GM21390 (cell line): ENCODE results near the gene DTD1.
"Not testable (repeated sequence)": the region's sequence is repeated elsewhere in the genome, so short reads cannot be mapped to it uniquely, and the experiment has no call there.

Experiments
- ATAC-seq: cut with Tn5 transposase; IDR thresholded peaks from one replicate; pipeline ENCODE4 v1.9.1; 2021; ENCODE audit not compliant: unreplicated experiment

The DTD1 gene

DNA sequence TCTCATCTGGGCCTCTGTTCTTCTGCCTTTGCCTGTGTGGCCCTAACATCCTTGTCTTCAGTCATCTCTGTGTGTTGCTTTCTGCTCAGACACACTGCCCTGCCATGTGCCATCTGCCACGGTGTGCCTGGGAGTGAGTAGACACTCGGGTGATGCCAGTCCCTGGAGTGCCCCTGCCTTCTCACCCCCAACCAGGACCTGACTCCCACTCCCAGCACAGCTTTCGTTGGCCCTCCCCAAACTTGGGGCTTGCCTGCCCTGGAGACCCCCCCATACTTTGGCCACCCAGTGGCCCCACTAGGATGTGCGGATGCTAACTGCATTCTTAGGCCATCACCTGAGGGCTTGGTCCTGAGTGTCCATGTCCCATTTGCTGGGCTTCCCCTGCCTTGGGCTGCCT is 149.3 kb downstream of the DTD1 start:
- no peak for ATAC-seq

GRCh38 chr20:18738055-18738454 is 150.2 kb downstream of the DTD1 start:
- no peak for ATAC-seq

DNA sequence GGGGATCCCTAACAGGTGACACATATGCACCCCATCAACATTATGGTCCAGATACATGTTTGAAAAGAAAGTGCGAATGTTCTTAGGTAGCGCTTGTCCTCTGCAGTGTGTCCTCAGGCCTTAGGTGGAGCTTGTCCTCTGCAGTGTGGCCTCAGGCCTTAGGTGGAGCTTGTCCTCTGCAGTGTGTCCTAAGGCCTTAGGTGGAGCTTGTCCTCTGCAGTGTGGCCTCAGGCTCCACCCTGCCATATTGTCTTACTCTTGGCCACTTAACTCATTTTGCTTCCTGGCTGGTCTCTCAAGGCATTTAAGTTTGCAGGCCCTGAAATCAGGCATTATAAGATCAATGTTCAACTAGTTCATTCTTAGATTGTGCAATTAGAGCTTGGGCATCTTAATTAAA is 151.0 kb downstream of the DTD1 start:
- ATAC-seq: no peak

DNA sequence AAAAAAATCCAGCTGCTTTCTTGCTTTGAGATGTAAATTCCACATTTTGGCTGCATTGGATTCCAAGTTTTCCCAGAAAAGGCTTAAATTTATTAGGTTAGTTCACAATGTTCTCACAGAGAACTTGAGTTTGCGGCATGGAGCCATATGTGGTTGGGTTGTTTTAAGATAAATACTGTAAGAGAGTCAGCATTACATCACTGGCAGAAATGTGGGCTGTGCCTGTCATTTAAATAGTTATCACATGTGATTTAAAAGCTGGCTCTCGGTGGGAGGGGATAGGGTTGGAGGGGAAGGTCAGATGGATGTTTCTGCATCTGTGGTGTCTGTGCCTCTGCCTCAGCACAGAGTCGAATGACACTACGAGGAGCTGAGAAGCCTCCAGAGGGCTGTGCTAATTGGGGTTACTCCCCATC is 151.9 kb downstream of the DTD1 start:
- no peak for ATAC-seq

- no peak for ATAC-seq
Observed at GRCh38 chr20:18740726-18741125, 152.9 kb downstream of the DTD1 start.

DNA sequence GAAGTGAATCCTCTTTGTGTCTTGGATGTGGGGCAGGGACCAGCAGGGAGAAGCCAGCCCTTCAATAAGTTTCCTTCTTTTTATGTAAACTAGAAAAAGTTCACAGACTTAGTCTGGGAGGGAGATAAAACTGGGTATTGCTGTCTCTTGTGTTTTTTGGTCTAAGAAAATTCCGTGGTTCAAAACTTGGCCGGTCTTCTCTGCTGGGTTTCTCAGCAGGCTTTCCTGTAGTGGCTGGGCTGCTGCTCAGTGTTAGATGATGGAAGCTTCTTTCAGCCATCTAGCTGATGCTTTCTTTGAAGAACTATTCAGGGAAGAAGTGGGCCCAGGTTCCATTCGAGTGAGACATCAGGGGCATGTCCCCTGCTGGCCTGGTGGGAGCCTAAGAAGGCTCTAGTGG is 155.0 kb downstream of the DTD1 start:
- ATAC-seq: no peak

DNA sequence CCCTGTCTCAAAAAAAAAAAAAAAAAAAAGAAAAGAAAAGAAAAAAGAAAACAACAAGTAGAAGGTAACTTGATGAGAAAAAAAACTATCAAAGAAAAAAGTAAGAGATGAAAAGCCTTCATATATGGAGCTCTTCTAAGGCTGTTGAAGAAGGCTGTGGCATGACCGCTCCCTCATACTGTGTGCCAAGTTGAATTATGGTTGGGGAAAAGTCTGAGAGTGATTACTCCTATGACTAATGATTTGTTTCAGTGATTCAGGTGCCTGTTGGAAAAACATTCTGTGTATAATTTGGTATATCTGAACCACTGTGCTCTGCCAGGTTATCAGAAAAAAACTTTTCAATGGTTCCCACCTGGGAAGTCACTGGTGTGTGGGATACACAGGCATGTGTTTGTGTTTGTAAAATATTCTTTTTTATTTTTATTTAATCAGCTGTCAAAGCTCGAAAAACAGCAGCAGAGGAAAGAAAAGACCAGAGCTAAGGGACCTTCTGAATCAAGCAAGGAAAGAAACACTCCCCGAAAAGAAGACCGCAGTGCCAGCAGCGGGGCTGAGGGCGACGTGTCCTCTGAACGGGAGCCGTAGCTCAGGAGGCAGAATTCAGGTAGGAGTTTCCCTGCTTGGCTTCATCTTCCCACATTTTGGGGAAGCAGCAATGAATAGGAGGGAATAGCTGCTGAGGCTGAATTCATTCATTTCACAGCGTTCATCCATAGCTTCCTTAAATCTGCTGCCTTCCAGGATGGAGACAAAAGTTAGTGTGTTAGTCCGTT is 156.0 kb downstream of the DTD1 start:
- no peak for ATAC-seq

- ATAC-seq: no peak
Observed at GRCh38 chr20:18747090-18747489, 159.2 kb downstream of the DTD1 start.

- ATAC-seq: no peak
Observed at GRCh38 chr20:18748987-18749386, 161.1 kb downstream of the DTD1 start.

DNA sequence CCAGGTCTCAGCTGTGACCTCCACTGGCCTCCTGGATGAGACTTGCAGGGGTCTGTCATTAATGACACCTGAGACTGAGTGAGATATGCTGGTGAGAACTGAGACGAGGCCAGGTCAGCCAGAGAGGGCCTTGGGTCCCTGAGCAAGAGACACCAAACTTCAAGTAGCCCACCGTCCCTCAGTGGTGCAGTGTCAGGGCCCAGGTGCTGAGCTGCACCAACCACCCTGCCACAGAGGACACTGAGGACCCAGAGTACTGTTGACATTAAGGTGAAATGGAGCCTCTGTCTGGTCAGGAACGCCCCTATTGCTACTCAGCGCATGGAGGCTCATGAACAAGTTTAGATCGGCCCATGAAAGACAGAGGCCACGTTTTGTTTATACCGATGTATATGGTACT is 161.7 kb downstream of the DTD1 start:
- ATAC-seq: no peak

- no peak for ATAC-seq
Observed at GRCh38 chr20:18750735-18751134, 162.9 kb downstream of the DTD1 start.

DNA sequence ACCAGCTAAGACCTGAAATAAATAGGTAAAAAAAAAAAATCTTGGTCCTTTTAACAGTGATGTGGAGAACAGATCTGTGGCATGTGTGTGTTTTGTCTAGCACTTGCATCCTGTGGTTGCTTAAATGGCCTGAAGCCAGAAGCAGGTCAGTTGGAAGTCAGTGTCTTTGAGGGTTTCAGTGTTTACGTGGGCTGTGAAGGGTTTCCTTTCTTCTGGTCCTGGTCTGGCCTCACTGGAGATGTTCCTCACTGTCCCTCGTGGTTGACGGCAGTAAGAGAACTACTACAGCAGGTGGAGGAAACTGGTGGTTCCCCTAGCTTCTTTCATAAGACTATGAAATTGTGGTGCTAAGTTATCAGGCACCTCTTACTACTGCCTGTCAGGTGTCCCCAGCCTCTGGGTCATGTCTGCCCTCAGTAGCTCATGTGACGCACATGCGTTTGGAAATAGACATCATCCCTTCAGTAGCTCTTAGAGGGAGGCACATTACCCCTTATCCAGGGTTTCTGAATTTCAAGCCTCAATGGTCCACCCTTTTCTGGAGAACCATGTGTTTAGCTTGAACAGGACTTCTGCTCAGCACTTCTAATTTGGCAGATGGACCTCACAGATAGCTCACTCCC is 166.3 kb downstream of the DTD1 start:
- ATAC-seq: peak; percentile 98

GRCh38 chr20:18754653-18755045 is 166.8 kb downstream of the DTD1 start:
- no peak for ATAC-seq

DNA sequence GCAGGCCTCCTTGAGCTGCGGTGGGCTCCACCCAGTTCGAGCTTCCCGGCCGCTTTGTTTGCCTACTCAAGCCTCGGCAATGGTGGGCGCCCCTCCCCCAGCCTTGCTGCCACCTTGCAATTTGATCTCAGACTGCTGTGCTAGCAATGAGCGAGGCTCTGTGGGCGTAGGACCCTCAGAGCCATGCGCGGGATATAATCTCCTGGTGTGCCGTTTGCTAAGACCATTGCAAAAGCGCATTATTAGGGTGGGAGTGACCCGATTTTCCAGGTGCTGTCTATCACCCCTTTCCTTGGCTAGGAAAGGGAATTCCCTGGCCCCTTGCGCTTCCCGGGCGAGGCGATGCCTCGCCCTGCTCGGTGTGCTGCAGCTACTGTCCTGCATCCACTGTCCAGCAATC is 173.0 kb downstream of the DTD1 start:
- not testable (repeated sequence) for ATAC-seq

GRCh38 chr20:18767676-18768075 is 179.8 kb downstream of the DTD1 start:
- no peak for ATAC-seq

GRCh38 chr20:18773566-18773965 is 185.7 kb downstream of the DTD1 start:
- ATAC-seq: no peak

DNA sequence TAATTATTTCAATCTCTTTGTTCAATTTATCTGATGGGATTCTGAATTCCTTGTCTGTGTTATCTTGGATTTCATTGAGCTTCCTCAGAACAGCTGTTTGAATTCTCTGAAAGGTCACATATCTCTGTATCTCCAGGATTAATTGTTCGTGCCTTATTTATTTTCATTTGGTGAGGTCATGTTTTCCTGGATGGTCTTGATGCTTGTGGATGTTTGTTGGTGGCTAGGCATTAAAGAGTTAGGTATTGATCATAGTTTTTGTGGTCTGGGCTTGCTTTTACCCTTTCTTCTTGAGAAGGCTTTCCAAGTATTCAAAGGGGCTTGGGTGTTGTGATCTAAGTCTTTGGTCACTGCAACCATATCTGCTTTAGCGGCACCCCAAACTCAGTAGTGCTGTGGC is 186.4 kb downstream of the DTD1 start:
- no peak for ATAC-seq

GRCh38 chr20:18775633-18776032 is 187.8 kb downstream of the DTD1 start:
- ATAC-seq: no peak

DNA sequence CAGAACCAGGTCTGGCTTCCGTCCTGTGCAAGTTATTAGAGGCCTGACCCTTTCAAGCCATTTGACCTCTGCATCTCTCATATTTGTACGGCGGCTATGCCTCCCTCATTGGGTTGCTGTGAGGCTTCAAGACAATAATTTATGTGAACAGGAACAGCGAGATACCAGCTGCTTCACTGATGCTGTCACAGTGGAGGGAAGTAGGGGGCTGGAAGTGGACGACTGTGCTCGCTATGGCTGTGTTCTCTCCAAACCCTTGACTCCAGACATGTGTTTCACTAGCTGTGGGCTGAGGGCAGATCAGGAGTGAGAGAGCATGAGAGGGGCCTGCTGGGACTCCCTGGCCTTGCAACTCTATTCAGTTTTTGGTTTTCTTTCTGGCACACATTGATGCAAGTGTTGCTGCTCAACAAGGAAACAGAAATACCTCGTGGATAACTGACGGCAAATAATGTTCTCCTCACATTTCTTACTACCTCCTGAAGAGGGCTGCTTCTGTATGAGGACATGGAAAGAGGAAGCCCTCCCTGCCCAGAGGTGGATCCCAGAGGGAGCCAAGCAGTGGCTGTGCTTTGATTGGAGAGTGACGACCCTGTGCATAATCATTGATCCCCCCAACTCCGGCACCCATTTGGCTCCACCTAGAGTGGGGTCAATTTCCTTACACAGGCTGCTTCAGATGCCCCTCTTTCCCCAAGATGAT is 191.0 kb downstream of the DTD1 start:
- ATAC-seq: no peak

GRCh38 chr20:18780385-18781130 is 192.7 kb downstream of the DTD1 start:
- no peak for ATAC-seq

DNA sequence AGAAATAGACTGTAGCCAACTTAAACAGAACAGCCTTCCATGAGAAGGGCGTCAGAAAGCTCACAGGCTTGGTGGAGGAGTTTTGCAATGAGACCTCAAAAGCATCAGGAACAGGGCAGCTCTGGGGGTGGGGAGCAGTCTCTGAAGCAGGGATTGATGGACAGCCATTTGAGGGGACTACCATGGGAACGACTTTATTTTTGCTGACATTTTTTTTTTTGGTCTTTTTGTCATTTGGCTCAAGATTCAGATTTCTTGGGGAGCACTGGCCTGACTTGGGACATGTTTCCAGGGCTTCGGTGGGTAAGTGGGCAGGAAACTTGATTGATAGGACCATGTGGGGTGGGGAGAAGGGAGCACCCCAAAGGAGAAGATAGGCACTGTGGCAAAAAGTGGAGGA is 193.7 kb downstream of the DTD1 start:
- ATAC-seq: no peak
